AG09319 (cell line): ENCODE results near the gene PRDM11.

Experiments
- DNase-seq: peaks from one replicate; pipeline ENCODE4 v3.0.0-alpha.2; 2010; ENCODE audit warnings: low read depth; ENCODE audit errors: extremely low read depth
- TF ChIP-seq, protein P1 (sequence below): IDR thresholded peaks from 2 replicates; pipeline ENCODE4 v1.5.1; 2011; ENCODE audit warnings: low read depth, mild to moderate bottlenecking, inconsistent platforms, low read length, moderate library complexity

PRDM11 gene

DNA sequence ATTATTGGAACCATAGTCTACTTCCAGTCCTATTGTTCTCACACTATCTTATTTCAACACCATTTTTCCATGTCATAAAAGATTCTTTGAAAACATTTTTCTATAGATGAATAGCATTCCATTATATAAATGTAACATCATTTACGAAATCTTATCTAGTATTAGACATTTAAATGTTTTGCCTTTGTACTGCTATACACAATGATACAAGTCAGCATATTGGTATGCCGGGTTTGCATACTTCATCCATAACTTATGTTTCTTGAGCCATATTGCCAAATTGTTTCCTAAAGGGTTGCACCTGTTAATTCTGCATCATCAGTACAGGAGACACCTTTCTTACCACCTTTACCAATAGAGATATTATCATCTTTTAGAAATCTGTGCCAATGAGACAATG, 71.6 kb downstream of the PRDM11 start:
- TF ChIP-seq, protein P1, sequence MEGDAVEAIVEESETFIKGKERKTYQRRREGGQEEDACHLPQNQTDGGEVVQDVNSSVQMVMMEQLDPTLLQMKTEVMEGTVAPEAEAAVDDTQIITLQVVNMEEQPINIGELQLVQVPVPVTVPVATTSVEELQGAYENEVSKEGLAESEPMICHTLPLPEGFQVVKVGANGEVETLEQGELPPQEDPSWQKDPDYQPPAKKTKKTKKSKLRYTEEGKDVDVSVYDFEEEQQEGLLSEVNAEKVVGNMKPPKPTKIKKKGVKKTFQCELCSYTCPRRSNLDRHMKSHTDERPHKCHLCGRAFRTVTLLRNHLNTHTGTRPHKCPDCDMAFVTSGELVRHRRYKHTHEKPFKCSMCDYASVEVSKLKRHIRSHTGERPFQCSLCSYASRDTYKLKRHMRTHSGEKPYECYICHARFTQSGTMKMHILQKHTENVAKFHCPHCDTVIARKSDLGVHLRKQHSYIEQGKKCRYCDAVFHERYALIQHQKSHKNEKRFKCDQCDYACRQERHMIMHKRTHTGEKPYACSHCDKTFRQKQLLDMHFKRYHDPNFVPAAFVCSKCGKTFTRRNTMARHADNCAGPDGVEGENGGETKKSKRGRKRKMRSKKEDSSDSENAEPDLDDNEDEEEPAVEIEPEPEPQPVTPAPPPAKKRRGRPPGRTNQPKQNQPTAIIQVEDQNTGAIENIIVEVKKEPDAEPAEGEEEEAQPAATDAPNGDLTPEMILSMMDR, result no peak
- DNase-seq, result no peak

DNA sequence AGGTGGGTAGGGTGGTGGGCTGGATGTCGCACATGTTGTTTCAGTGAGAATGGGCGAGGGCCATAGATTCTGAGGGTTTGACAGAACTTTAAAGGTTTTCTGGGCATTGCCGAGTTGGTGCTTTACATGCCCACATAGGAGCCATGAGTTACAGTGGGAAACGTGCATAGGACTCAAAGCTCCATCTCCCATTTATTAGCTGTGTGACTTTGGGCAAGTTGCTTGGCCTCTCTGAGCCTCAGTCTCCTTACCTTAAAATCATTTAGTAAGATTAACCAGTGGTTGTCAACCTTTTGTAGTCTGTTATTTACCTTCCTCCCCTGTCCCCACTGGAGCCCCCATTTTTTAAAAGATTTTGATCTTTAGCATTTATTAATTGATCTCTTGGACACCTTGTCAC, 72.3 kb downstream of the PRDM11 start:
- no peak for DNase-seq
- TF ChIP-seq, protein P1, result no peak

DNA sequence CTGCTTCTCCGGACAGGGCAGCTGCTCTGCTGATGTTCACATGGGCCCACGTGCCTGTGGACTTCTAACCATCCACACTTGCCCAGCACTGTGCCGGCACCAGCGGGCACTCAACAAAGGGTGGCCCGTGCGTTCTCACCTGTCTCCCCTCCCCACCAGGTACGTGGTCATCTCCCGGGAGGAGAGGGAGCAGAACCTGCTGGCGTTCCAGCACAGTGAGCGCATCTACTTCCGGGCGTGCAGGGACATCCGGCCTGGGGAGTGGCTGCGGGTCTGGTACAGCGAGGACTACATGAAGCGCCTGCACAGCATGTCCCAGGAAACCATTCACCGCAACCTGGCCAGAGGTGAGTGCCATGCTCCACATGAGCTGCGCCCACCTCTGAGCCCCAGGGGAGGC, 73.0 kb downstream of the PRDM11 start:
- TF ChIP-seq, protein P1, result no peak
- no peak for DNase-seq

DNA sequence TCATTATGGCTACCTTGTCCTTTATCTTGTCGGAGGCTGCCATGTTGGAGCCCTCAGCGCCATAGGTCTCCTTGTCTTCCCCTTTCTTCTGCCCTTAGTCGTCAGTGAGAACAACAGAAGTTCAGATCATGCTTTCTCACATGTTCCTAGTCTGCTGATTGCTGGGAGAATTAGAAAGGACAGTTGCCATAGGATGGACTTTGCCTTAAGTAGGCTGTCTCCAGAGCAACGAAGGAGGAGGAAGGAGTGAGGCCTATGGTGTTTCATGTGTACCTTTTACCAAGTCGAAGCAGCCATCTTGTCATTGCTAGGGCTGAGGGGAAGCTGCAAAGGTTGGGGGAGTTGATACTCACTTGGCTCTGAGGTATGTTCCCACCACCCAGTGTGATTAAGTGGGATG, 77.1 kb downstream of the PRDM11 start:
- no peak for DNase-seq
- TF ChIP-seq, protein P1, result no peak

DNA sequence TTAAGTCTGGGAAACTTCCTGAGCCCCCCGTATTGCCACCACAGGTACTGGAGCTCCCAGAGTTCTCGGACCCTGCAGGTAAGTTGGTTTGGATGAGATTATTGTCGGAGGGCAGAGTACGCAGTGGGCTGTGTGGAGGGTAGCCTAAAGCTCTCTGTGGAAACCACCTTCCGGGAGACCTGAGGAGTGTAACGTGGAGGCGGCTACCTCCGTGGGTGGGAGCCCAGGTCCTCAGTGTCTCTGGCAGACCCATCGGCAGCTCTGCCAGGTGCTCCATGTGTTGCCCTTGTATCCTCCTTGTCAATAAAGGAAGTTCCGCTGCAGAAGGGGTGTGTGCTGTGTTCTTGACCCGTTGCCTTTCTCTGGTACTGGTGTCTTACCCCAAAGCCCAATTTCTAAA, 78.3 kb downstream of the PRDM11 start:
- TF ChIP-seq, protein P1, result no peak
- DNase-seq, result no peak

DNA sequence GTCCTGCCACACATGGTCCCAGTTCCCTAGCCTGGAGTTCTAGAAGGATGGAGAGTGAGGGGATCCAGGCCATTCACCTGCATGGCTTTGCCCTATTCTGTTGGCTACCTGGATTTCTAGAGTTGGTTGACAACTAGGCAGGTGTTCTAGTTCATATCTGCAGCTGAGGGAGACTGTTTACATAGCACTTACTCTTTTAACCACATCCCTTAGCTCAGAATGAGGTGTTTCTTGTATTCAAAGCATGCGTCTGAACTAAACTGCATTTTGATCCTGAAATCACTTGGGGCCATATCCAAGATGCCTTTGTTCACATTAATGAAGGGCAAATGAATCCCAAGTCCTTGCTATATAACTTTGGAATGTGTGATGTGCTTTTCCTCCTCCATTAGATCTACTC, 78.8 kb downstream of the PRDM11 start:
- TF ChIP-seq, protein P1, result no peak
- no peak for DNase-seq

DNA sequence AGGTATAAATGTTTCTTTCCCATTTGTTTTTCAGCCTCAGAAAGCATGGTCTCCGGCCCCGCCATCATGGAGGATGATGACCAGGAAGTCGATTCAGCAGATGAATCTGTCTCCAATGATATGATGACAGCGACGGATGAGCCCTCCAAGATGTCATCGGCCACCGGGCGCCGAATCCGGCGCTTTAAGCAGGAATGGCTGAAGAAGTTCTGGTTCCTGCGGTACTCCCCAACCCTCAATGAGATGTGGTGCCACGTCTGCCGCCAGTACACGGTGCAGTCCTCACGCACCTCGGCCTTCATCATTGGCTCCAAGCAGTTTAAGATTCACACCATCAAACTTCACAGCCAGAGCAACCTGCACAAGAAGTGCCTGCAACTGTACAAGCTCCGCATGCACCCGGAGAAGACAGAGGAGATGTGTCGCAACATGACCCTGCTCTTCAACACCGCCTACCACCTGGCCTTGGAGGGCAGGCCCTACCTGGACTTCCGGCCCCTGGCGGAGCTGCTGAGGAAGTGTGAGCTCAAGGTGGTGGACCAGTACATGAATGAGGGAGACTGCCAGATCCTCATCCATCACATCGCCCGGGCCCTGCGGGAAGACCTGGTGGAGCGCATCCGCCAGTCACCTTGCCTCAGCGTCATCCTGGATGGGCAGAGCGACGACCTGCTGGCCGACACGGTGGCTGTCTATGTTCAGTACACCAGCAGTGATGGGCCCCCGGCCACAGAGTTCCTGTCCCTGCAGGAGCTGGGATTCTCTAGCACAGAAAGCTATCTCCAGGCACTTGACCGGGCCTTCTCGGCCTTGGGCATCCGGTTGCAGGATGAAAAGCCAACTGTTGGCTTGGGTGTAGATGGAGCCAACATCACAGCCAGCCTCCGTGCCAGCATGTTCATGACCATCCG, 79.8 kb downstream of the PRDM11 start:
- TF ChIP-seq, protein P1, result no peak
- DNase-seq, result no peak
